Germinal center (tissue), 1 donor: Measurements from ENCODE around the gene SLC25A21.

ENCODE experiments used
- DNase-seq: peaks from one replicate; pipeline ENCODE4 v3.0.0; 2012; ENCODE audit warnings: mixed read lengths, low spot score

The SLC25A21 gene

GRCh38 chr14:36662258-36662542 is 510.2 kb downstream of the SLC25A21 start:
- DNase-seq, result no peak

DNA sequence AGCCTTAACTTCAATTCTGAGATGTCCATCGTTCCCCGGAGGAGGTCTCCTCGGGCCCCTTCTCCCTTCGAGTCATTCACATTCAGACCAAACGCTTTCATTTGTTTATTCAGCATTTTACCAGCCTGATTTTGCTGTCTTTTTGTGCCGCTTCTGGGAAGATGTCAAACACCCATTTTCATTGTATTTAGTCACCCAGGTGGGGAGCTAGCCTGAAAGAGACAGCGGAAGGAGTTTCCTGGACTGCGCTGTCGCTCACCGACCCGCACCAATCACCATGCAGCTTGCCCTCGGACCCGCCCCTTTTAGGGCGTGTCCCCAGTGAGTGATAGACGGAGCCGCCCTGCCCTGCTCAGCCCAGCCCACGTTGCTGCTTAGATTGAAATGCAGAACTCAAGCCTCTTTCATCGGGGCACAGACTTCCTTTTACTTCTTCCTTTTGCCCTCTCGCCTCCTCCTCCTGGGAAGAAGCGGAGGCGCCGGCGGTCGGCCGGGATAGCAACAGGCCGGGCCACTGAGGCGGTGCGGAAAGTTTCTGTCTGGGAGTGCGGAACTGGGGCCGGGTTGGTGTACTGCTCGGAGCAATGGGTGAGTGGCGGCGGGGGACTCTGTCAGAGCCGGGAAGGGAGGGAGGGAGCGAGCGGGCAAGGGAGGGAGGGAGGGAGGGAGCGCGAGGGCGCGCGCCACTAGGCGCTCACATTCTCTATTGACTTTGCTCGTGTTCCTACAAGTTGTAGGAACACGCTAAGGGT is 510.7 kb downstream of the SLC25A21 start, which contains the start of gene PAX9:
PAX9 (plus strand) TSS at position 355 of the 752 bp plus-strand sequence; CDS start at position 585, 230 bp downstream.
- peak; percentile 78 for DNase-seq

DNA sequence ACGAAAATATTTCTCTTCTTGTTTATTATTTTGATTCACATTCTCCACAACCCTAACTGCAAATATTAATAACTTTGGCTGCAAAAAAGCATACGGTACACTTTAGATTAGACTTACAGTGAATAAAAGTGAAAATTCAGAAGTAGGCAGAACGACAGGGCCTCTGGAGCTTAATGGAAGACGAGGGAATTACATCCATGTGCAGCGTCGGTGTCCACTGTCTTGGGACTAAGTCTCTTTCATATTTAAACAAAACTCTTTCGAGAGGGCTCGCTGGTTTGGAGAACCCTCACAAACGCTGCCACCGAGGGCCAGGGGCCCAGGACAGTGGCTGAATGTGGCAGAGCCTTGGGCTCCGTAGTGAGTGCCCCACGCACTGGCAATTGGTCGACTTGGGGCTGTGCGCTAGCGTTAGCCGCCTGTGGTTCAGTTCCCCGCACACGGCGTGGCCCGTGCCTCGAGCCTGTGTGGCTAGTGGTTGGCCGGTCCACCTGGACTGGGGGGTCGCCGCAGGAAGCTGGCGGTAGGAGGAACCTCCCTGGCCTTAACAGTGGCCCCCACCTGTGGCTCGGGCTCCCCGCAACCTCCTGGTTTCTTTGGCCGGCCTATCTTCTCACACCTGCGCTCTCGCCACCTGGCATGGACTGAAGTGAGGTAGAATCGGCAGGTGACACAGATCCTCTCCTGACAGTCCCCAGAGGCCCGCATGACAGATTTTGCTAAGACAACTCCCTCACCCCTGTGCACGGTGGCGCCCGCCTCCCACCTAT is 511.5 kb downstream of the SLC25A21 start:
- DNase-seq, result no peak

GRCh38 chr14:36659822-36660735 is 512.3 kb downstream of the SLC25A21 start:
- DNase-seq, result no peak

- no peak for DNase-seq
Observed at GRCh38 chr14:36659010-36659821, 513.2 kb downstream of the SLC25A21 start.

GRCh38 chr14:36658123-36659009 is 514.0 kb downstream of the SLC25A21 start:
- DNase-seq, result no peak

DNA sequence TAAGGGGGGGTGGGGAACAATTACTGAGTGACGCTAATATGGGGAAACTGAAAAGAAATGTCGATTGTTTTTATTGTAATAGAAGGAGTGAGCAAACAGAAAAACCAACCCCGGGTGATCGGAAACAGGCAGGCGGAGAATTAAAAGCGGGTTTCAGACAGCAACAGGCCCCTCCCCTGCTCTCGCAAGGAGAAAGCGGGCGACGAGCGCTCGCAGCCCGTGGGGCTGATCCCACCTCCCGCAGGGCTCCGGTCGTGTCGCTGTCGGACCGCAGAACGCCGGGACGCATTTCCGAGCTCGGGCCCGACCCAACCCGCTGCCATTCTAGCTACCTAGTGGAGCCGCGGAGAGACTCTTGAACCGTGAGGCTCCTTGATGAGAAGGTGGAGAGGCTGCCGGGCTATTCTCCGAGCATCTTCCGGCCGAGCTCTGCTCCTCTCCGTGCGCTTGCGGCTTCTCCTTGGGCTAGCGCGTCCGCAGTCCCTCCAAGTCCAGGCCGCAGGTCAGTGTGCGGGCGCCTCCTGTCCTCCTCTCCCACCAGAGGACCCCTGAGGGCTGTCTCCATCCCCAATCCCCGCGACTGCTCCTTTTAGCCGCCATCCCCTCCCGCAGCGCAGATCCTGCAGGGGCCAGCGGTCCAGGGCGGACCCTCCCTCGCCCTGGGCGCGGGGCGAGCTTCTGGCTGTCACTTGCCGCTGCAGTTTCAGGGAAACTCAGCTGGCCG is 514.8 kb downstream of the SLC25A21 start:
- no peak for DNase-seq

DNA sequence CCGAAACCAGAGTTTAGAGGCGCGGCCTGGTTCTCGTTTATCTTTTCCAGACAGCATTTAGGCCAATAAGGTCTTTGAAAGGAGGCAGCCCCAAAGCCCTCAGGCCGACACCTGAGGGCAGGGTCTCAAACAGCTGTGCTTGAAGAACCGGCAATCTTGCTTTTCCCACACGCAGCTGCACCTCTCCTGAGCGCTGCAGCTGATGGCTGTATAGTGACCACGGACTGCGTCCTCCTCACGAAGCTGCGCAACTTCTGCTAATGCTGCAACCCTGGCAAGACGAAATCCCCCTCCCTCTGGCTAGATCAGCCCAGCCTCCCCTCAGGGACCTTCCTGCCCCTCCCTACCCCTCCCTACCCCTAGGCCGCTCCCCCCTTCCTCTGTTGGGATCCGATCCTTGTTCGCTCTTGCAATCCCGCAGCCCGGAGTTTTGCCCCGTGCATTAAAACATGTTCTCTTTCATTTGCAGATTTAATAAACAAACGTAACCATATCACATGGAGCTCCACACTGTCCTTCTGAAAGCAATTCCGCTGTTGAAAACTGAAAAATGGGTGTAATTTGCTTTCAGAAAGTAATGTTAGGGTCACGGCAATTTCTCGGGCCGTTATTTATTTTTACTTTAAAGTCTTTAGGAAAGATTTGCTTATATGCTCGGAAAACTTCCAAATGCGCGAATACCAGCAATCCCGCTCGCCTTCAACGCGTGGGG is 515.6 kb downstream of the SLC25A21 start:
- no peak for DNase-seq

DNA sequence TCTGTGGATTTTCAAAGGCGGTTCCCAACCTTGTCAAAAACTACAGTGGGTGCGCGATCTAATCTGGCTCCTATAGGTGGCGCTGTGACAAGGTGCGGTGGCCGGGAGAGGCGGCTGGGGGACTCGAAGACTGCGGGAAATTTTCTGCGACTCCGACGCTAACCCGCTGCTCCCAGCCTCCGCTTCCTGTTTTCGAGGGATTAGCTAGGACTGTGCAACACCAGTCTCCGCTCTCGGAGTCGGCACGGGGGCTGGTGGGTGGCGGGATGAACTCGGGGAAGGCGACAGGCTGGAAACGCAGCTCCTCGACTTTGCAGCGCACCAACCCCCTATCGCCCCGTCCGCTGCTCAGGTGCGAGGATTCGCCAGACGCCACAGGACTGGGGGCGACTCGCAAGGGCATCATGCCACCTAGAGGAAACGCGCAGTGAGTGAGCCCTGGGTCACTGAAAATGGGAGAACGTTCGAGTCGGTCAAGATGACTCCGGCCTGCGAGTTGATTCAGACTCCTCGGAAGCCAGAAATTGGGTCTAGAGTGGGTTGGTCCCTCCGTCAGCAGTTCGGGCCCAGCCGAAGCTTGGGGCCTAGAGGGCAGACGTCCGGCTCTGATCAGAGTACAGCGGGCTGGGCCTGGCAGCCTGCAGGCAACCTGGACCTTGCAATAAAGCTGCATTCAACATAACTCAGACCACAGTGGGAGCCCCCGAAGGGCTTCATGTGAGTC is 516.3 kb downstream of the SLC25A21 start:
- DNase-seq, result peak; percentile 38

DNA sequence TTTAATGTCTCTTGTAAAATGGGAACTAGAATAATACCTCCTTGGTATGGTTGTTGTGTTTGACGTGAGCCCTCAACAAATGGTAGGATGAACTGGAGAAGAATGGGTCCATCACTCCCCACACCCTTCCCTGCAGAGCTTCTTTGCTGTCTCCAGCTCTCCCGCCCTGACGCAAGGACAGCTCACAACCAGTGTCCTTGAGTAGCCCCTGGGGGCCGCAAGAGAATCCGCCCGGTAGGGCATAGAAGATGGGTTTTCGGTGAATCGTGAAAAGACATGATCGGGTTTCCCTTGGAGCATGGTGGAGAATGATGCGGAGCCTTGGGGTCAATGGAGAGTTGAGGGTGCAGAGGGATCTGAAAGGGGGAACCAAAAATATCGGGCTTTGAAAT is 516.8 kb downstream of the SLC25A21 start:
- DNase-seq, result no peak

DNA sequence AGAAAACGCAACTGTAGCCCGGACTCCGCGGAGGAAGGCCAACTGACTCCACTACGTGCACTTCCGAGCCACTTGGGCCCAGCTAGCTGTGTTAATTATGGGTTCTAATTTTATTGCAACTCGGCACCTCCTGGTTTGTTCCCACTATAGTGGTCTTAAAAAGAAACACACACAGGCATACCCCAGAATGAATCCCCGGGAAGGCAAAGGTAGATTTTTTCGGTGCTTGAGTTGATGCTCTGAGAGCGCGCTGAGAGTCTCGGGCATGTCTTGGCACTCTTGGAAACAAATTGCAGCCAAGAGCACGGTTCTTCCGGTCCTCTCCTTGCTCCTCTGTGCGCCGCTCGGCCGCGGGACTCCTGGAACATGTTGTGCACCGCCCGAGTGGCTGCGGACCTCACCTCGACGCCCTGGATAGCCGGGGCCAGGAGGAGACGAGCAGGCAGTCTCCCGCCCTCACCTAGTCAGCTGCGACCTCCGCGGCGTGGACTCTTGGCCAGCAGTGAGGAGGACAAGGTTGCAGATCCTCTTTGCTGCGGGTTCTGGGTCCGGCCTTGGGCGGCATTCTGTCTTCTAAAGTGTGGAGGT is 517.5 kb downstream of the SLC25A21 start:
- no peak for DNase-seq

GRCh38 chr14:36653962-36654793 is 518.2 kb downstream of the SLC25A21 start:
- no peak for DNase-seq

DNA sequence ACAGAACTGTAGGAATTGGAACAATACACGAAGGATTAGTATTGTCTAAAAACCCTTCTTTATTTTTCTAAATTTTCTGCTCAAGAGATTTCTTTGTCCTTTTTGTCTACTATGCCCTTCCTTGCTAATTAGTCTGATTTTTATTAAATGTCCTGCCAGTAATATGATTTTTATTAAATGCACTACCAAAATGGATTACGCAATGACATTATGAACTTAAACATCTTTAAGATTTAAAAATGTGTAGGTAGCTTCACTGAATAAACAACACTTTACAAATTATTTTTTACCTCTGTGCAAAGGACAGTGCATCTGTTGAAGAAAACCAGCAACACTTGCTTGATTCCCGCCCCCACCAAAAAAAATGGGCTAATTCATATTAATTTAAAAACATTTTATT is 519.0 kb downstream of the SLC25A21 start:
- no peak for DNase-seq

GRCh38 chr14:36652542-36653201 is 519.7 kb downstream of the SLC25A21 start:
- no peak for DNase-seq

DNA sequence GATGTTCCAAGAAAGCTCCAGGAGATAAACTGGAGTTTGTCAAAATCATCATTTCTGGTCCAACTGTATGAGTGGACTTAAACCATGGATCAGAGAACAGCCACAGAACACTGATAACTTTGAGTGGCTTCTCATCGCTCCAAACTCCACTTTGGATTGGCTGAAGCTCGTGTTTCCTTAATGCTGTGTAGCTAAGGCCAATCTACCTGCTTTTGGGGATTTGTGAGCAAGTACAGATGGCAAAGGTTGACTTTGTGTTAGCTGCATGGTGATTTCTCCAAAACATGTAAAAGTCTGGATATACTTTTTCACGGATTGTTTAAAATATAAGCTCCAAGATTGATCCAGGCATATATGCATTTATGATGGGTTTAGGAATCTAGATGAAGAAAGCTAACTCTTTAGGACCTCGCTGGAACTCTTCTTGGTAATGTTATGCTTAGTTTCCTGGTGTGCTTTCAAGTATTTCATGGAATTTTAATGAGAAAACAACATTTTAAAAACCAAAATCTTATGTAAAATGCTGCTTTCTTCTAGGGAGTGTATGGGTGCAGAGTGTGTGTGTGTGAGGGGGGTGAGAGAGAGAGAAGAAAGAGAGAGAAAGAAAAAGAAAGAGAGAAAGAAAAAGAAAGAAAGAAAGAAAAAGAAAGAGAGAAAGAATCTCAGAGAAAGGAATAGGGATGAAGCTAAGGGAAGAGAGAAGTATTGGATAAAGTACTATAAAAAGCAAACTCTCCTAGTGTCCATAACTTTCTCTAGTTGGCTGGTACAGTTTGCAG is 522.3 kb downstream of the SLC25A21 start:
- no peak for DNase-seq
